ENCODE data around the gene GZMM.
A peak's percentile ranks its signal among the peaks of the same experiment; 100 is the strongest.

DNA sequence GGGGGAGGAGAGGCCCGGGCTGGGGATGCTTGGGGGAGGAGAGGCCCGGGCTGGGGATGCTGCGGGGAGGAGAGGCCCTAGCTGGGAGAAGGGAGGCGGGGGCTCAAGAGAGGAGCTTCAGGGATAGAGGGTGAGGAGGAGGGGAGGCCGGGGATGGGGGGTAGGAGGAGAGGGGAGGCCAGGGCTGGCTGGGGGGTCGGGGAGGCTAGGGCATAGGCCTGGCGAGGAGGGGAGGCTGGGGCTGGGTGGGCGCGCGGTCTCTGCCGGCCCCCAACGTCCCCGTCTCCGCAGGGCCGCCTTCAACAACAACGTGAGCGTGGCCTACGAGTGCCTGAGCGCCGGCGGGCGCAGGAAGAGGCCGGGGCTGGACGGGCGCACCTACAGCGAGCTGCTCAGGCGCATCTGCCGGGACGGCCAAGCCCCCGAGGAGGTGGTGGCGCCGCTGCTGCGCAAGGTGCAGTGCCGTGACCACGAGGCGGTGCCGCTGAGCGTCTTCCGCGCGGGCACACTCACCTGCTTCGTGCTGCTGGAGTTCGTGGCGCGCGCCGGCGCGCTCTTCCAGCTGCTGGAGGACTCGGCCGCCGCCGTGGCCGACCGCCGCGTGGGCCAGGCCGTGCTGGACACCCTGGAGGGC is 25.1 kb upstream of the GZMM start:
- TF ChIP-seq, protein P1, sequence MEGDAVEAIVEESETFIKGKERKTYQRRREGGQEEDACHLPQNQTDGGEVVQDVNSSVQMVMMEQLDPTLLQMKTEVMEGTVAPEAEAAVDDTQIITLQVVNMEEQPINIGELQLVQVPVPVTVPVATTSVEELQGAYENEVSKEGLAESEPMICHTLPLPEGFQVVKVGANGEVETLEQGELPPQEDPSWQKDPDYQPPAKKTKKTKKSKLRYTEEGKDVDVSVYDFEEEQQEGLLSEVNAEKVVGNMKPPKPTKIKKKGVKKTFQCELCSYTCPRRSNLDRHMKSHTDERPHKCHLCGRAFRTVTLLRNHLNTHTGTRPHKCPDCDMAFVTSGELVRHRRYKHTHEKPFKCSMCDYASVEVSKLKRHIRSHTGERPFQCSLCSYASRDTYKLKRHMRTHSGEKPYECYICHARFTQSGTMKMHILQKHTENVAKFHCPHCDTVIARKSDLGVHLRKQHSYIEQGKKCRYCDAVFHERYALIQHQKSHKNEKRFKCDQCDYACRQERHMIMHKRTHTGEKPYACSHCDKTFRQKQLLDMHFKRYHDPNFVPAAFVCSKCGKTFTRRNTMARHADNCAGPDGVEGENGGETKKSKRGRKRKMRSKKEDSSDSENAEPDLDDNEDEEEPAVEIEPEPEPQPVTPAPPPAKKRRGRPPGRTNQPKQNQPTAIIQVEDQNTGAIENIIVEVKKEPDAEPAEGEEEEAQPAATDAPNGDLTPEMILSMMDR (IDR thresholded peaks at IDR 0.05): peak in 1 of 6 experiments; percentile 25
- peak in 1 of 2 donors; percentile 21 for TF ChIP-seq POLR2A (IDR thresholded peaks at IDR 0.05)

Data from thyroid gland (tissue), 4 donors.